Calu3 (cell line): ENCODE results near the gene CDC14A. TPM values are rescaled to one million over a fixed set of nuclear protein-coding genes. Genes with fewer than 3 reads are reported as not detected.
A peak's percentile ranks its signal among the peaks of the same experiment; 100 is the strongest.

Experiments used
- BruUV-seq: library from RNA; stranded (reverse); fragments of 400-500 nt; replicated peaks from 2 replicates; lab custom pipeline; 2021; lab: Mats Ljungman, UMichigan
- CTCF ChIA-PET: fragments of 300-600 bp; sonication (Branson Sonifier 250); formaldehyde crosslinking; loops from one replicate; lab custom pipeline; 2022; ENCODE audit warnings: antibody characterized with exemption; lab: Charles Lee
- DNase-seq: peaks from one replicate; pipeline ENCODE4 v3.0.0; 2022
- H3K27ac Mint-ChIP-seq: one replicate; pipeline ENCODE4 v1.8.0; 2022; ENCODE audit warnings: mixed read lengths; ENCODE audit not compliant: unreplicated experiment
- H3K27me3 Mint-ChIP-seq: one replicate; pipeline ENCODE4 v1.8.0; 2022; ENCODE audit warnings: mixed read lengths; ENCODE audit not compliant: unreplicated experiment
- H3K36me3 Mint-ChIP-seq: one replicate; pipeline ENCODE4 v1.8.0; 2022; ENCODE audit warnings: mild to moderate bottlenecking, moderate library complexity, mixed read lengths; ENCODE audit not compliant: insufficient read depth, unreplicated experiment
- H3K4me1 Mint-ChIP-seq: one replicate; pipeline ENCODE4 v1.8.0; 2022; ENCODE audit warnings: mild to moderate bottlenecking, low read depth, mixed read lengths; ENCODE audit not compliant: unreplicated experiment
- H3K4me3 Mint-ChIP-seq: one replicate; pipeline ENCODE4 v1.8.0; 2022; ENCODE audit warnings: mild to moderate bottlenecking, low read depth, moderate library complexity, mixed read lengths; ENCODE audit not compliant: unreplicated experiment
- H3K9me3 Mint-ChIP-seq: one replicate; pipeline ENCODE4 v1.8.0; 2022; ENCODE audit warnings: low read depth, mixed read lengths; ENCODE audit not compliant: unreplicated experiment
- CTCF ChIP-seq: fragments of 200-600 bp; IDR thresholded peaks from one replicate; pipeline ENCODE4 v1.8.0; 2022; ENCODE audit warnings: antibody characterized with exemption; ENCODE audit not compliant: unreplicated experiment
- intact Hi-C: fragments of 100-400 bp; cut with micrococcal nuclease; formaldehyde crosslinking; loops from one replicate; pipeline ENCODE4 v1.10.0; 2022; ENCODE audit not compliant: unreplicated experiment
- total RNA-seq: library from RNA; stranded (reverse); gene quantifications from 2 replicates; pipeline ENCODE4 v1.2.3, GENCODE V29; 2022

Gene CDC14A
- total RNA-seq, 1 experiment from 2014 or later = 8.5 TPM

GRCh38 chr1:100535264-100535663 lies 183.0 kb downstream of the CDC14A start:
- peaks cover 7% of the 10 kb centered on the region for H3K4me1 Mint-ChIP-seq
- H3K27me3 Mint-ChIP-seq = peaks cover 50% of the 10 kb centered on the region
- H3K36me3 Mint-ChIP-seq = peaks cover 7% of the 10 kb centered on the region
- TF ChIP-seq CTCF = no peak
- no peaks in the 10 kb centered on the region for H3K9me3 Mint-ChIP-seq
- DNase-seq = no peak
- CTCF ChIA-PET = no interaction called here
- no peak overlapping the region for H3K4me3 Mint-ChIP-seq
- intact Hi-C loops = no loop called here
- H3K27ac Mint-ChIP-seq = no peak overlapping the region
- BruUV-seq = no TSS peak

DNA sequence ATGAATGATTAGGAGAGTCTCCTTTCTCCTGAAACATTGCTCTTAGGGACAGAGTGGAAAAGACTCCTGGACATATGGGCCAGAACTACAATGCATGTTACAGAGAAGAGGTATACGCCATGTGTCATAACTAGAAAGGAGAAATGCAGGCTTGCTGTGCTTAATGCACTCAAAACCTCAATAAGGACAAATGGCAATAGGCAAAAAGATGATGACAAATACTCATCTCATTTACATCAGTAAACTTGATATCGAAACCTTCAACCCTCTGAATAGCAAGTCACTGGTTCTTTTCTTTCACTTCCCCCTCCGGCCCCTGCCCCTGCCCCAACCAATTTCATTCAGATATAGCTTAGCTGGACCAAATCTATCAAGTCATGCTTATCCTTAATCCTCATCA lies 183.7 kb downstream of the CDC14A start:
- Mint-ChIP-seq H3K27ac (no peak overlapping the region), H3K9me3 (no peaks in the 10 kb centered on the region), H3K4me3 (no peak overlapping the region), H3K36me3 (peaks cover 7% of the 10 kb centered on the region), H3K4me1 (peaks cover 7% of the 10 kb centered on the region), H3K27me3 (peaks cover 50% of the 10 kb centered on the region)
- TF ChIP-seq CTCF = no peak
- CTCF ChIA-PET = no interaction called here
- no peak for DNase-seq
- intact Hi-C loops = no loop called here
- BruUV-seq = no TSS peak

GRCh38 chr1:100538913-100539835 lies 186.9 kb downstream of the CDC14A start:
- Mint-ChIP-seq H3K27ac (no peak overlapping the region), H3K36me3 (peaks cover 7% of the 10 kb centered on the region), H3K9me3 (no peaks in the 10 kb centered on the region), H3K4me3 (peak overlapping the region; percentile 75), H3K4me1 (peaks cover 7% of the 10 kb centered on the region), H3K27me3 (peaks cover 49% of the 10 kb centered on the region)
- peak; percentile 26 for DNase-seq
- no peak for TF ChIP-seq CTCF
- BruUV-seq = no TSS peak
- intact Hi-C loops = no loop called here
- CTCF ChIA-PET = no interaction called here

- DNase-seq = peak; percentile 5
- no TSS peak for BruUV-seq
- no peaks in the 10 kb centered on the region for H3K9me3 Mint-ChIP-seq
- peaks cover 7% of the 10 kb centered on the region for H3K4me1 Mint-ChIP-seq
- peaks cover 7% of the 10 kb centered on the region for H3K36me3 Mint-ChIP-seq
- H3K27me3 Mint-ChIP-seq = peaks cover 41% of the 10 kb centered on the region
- intact Hi-C loops = loop anchor here (5.0 kb wide), 1 partner anchor 327 kb away; no protein-coding TSS in a partner anchor
- peak overlapping the region; percentile 75 for H3K4me3 Mint-ChIP-seq
- CTCF ChIA-PET = no interaction called here
- TF ChIP-seq CTCF = no peak
- no peak overlapping the region for H3K27ac Mint-ChIP-seq
These were observed 187.7 kb downstream of the CDC14A start for GRCh38 chr1:100539836-100540536.
